Measurements from ENCODE around the gene TSPAN18. TPM values are rescaled to one million over a fixed set of nuclear protein-coding genes. Genes with fewer than 3 reads are reported as not detected.

Gene TSPAN18
- total RNA-seq, 1 experiment from 2014 or later: not detected

DNA sequence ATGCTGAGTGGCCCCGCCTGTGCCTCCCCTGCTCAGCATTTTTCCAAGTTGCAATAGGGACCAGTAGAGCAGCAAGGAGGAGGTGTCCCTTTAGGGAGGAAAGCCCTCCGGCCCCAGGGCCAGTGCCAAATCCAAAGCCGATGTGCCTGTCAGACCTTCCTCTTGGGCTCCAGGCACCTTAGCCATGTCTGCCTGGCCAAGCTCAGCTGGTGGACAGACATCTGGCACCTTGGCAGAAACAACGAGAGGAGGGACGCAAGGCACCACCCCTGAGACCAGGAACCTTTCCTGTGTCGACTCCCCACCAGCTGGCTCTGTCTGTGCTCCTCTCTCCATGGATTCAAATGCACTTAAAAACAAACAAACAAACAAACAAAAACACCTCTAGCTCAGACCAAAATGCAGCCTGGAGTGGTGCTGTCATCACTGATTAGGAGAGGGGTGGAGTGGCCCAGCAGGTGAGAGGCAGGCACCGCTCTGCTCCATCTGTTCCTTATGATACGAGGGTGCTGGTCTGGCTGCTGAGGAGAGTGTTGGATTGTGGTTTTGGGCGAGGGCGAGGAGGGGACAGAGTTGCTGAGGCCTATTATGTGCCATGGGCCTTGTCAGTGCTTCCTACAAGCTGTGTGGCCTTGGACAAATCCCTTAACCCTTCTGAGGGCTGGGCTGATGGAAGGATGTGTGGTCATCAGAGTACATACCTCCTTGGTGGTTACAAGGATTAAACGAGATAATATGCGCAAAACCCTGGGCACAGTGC is 177.7 kb downstream of the TSPAN18 start:
- ChIA-PET CTCF (interaction anchor here (0.6 kb wide), 1 partner anchor 287 kb away, joined by 13 read pairs; no protein-coding TSS in a partner anchor), POLR2A (ENCODE audit: unreplicated experiment) (no interaction called here)
- Histone ChIP-seq H3K36me3 (ENCODE audit: low read depth, low read length) (no peaks in the 10 kb centered on the region), H3K9ac (ENCODE audit: low read length) (no peak overlapping the region), H3K9me3 (ENCODE audit: low read length) (no peaks in the 10 kb centered on the region), H3K9me2 (replicated peaks; ENCODE audit: low read length) (no peaks in the 10 kb centered on the region), H3F3A (ENCODE audit: low read length, unreplicated experiment) (no peaks in the 10 kb centered on the region), H3K4me3 (ENCODE audit: low read length) (no peak overlapping the region), H2AFZ (ENCODE audit: low read length) (no peak overlapping the region), H3K4me2 (ENCODE audit: low read length) (no peak overlapping the region), H3K79me2 (ENCODE audit: low read length) (no peaks in the 10 kb centered on the region), H3K27ac (ENCODE audit: low read length) (no peak overlapping the region), H3K27me3 (ENCODE audit: low read length) (peaks cover 14% of the 10 kb centered on the region), H4K20me1 (ENCODE audit: low read length) (no peaks in the 10 kb centered on the region), H3K4me1 (ENCODE audit: insufficient read depth, low read length) (no peaks in the 10 kb centered on the region)
- no peak for TF ChIP-seq EZH2 (IDR thresholded peaks at IDR 0.05; ENCODE audit: low read length, unreplicated experiment)
- TF ChIP-seq EZH2phosphoT487 (IDR thresholded peaks at IDR 0.05; ENCODE audit: borderline replicate concordance, low read length): no peak
- TF ChIP-seq, protein P1, sequence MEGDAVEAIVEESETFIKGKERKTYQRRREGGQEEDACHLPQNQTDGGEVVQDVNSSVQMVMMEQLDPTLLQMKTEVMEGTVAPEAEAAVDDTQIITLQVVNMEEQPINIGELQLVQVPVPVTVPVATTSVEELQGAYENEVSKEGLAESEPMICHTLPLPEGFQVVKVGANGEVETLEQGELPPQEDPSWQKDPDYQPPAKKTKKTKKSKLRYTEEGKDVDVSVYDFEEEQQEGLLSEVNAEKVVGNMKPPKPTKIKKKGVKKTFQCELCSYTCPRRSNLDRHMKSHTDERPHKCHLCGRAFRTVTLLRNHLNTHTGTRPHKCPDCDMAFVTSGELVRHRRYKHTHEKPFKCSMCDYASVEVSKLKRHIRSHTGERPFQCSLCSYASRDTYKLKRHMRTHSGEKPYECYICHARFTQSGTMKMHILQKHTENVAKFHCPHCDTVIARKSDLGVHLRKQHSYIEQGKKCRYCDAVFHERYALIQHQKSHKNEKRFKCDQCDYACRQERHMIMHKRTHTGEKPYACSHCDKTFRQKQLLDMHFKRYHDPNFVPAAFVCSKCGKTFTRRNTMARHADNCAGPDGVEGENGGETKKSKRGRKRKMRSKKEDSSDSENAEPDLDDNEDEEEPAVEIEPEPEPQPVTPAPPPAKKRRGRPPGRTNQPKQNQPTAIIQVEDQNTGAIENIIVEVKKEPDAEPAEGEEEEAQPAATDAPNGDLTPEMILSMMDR (conservative IDR thresholded peaks at IDR 0.05; ENCODE audit: low read depth, low read length): no peak
- ATAC-seq: no peak
- DNase-seq: no peak
- intact Hi-C loops (cut with micrococcal nuclease): no loop called here
- no TSS peak for BruUV-seq (replicated peaks)

DNA sequence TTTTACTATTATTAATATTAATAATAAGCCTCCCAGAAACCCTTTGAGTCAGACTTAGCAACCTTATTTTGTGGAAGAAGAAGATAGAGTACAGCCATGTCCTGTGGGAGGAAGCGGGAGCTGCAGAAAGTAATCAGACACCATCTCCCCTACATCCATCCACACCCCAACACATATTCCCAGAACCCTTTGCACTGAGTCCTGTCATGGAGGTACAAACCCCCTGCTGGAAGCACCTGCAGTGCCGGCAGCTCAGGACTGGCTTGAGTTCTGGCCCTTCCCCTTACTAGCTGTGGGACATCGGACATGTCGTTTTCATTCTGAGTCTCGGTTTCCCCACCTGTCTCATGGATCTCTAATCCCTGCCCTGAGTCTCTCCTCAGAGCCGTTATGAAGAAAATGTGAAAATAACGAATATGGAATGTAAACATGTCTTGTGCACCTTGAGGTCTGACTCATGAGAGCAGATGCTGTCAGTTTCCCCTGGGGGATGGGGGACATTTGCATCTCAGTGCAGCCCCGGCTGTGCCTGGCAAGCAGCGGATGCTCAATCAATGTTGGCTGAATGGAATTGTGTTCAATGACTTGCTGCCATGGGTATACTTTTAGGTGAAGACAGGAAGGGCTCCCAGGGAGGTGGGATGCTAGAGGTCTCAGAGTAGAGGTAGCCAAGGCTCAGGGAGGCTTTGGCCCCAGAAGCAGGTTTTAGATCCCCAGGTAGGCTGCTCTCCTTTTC is 178.5 kb downstream of the TSPAN18 start:
- H4K20me1 ChIP-seq (ENCODE audit: low read length): no peaks in the 10 kb centered on the region
- H3K9me3 ChIP-seq (ENCODE audit: low read length): no peaks in the 10 kb centered on the region
- no TSS peak for BruUV-seq (replicated peaks)
- no peak for DNase-seq
- H3K9ac ChIP-seq (ENCODE audit: low read length): no peak overlapping the region
- H3K4me1 ChIP-seq (ENCODE audit: insufficient read depth, low read length): no peaks in the 10 kb centered on the region
- ATAC-seq: no peak
- H3K27me3 ChIP-seq (ENCODE audit: low read length): peaks cover 14% of the 10 kb centered on the region
- intact Hi-C loops (cut with micrococcal nuclease): no loop called here
- no peak overlapping the region for H3K4me2 ChIP-seq (ENCODE audit: low read length)
- POLR2A ChIA-PET (ENCODE audit: unreplicated experiment): no interaction called here
- CTCF ChIA-PET: interaction anchor here (0.6 kb wide), 1 partner anchor 288 kb away, joined by 13 read pairs; no protein-coding TSS in a partner anchor
- no peaks in the 10 kb centered on the region for H3K79me2 ChIP-seq (ENCODE audit: low read length)
- H3F3A ChIP-seq (ENCODE audit: low read length, unreplicated experiment): no peaks in the 10 kb centered on the region
- H2AFZ ChIP-seq (ENCODE audit: low read length): no peak overlapping the region
- H3K27ac ChIP-seq (ENCODE audit: low read length): no peak overlapping the region
- H3K36me3 ChIP-seq (ENCODE audit: low read depth, low read length): no peaks in the 10 kb centered on the region
- TF ChIP-seq, protein P1 (conservative IDR thresholded peaks at IDR 0.05; ENCODE audit: low read depth, low read length): no peak
- TF ChIP-seq EZH2 (IDR thresholded peaks at IDR 0.05; ENCODE audit: low read length, unreplicated experiment): no peak
- no peak for TF ChIP-seq EZH2phosphoT487 (IDR thresholded peaks at IDR 0.05; ENCODE audit: borderline replicate concordance, low read length)
- no peaks in the 10 kb centered on the region for H3K9me2 ChIP-seq (replicated peaks; ENCODE audit: low read length)
- H3K4me3 ChIP-seq (ENCODE audit: low read length): no peak overlapping the region

DNA sequence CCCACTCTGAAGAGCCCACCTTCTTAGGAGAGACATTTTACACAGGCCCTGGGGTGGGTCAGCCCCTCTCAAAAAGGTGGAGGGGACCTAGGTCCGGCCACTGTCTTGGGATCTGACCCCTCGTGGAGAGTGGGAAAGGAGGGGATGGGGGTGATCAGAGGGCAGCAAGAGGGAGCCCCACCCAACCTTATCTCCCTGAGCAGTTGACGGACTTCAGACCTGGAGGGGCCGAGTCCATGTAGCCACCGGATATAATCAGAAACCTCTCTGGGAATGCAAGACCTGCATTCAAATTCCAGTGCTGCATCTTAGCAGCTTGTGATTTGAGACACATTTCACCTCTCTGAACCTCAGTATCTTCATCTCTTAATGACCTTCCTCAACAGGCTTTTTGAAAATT is 179.9 kb downstream of the TSPAN18 start:
- no peak for TF ChIP-seq EZH2phosphoT487 (IDR thresholded peaks at IDR 0.05; ENCODE audit: borderline replicate concordance, low read length)
- no peak for TF ChIP-seq EZH2 (IDR thresholded peaks at IDR 0.05; ENCODE audit: low read length, unreplicated experiment)
- TF ChIP-seq, protein P1 (conservative IDR thresholded peaks at IDR 0.05; ENCODE audit: low read depth, low read length): no peak
- intact Hi-C loops (cut with micrococcal nuclease): no loop called here
- BruUV-seq (replicated peaks): no TSS peak
- Histone ChIP-seq H3K27me3 (ENCODE audit: low read length) (peaks cover 14% of the 10 kb centered on the region), H3K79me2 (ENCODE audit: low read length) (no peaks in the 10 kb centered on the region), H3K36me3 (ENCODE audit: low read depth, low read length) (no peaks in the 10 kb centered on the region), H3K4me3 (ENCODE audit: low read length) (no peak overlapping the region), H3K9ac (ENCODE audit: low read length) (no peak overlapping the region), H3K9me3 (ENCODE audit: low read length) (no peaks in the 10 kb centered on the region), H3K4me1 (ENCODE audit: insufficient read depth, low read length) (no peaks in the 10 kb centered on the region), H3K4me2 (ENCODE audit: low read length) (no peak overlapping the region), H3K9me2 (replicated peaks; ENCODE audit: low read length) (no peaks in the 10 kb centered on the region), H3K27ac (ENCODE audit: low read length) (no peak overlapping the region), H2AFZ (ENCODE audit: low read length) (no peak overlapping the region), H3F3A (ENCODE audit: low read length, unreplicated experiment) (no peaks in the 10 kb centered on the region), H4K20me1 (ENCODE audit: low read length) (no peaks in the 10 kb centered on the region)
- ChIA-PET POLR2A (ENCODE audit: unreplicated experiment) (no interaction called here), CTCF (no interaction called here)
- DNase-seq: no peak
- ATAC-seq: no peak
